Measurements from ENCODE around the gene MED6.

MED6 gene

GRCh38 chr14:70555890-70556289, 44.6 kb downstream of the MED6 start:
- TF ChIP-seq CTCF (IDR thresholded peaks at IDR 0.05; ENCODE audit: low read depth, low read length) (no peak), MYC (IDR thresholded peaks at IDR 0.05; ENCODE audit: low read depth, low read length) (no peak), POLR2A (IDR thresholded peaks at IDR 0.05; ENCODE audit: extremely low read depth, insufficient read length) (no peak), MAX (IDR thresholded peaks at IDR 0.05; ENCODE audit: low read depth, low read length) (no peak)
- DNase-seq (ENCODE audit: low read depth), result no peak
- no peak overlapping the region for H3K4me3 ChIP-seq (ENCODE audit: low read depth, low read length)

GRCh38 chr14:70538087-70538486, 62.4 kb downstream of the MED6 start:
- no peak overlapping the region for H3K4me3 ChIP-seq (ENCODE audit: low read depth, low read length)
- TF ChIP-seq CTCF (IDR thresholded peaks at IDR 0.05; ENCODE audit: low read depth, low read length) (no peak), MAX (IDR thresholded peaks at IDR 0.05; ENCODE audit: low read depth, low read length) (no peak), MYC (IDR thresholded peaks at IDR 0.05; ENCODE audit: low read depth, low read length) (no peak), POLR2A (IDR thresholded peaks at IDR 0.05; ENCODE audit: extremely low read depth, insufficient read length) (no peak)
- no peak for DNase-seq (ENCODE audit: low read depth)

- no peak for DNase-seq (ENCODE audit: low read depth)
- TF ChIP-seq POLR2A (IDR thresholded peaks at IDR 0.05; ENCODE audit: extremely low read depth, insufficient read length), result no peak
- no peak for TF ChIP-seq MAX (IDR thresholded peaks at IDR 0.05; ENCODE audit: low read depth, low read length)
- TF ChIP-seq MYC (IDR thresholded peaks at IDR 0.05; ENCODE audit: low read depth, low read length), result no peak
- TF ChIP-seq CTCF (IDR thresholded peaks at IDR 0.05; ENCODE audit: low read depth, low read length), result no peak
- H3K4me3 ChIP-seq (ENCODE audit: low read depth, low read length), result no peak overlapping the region
These were observed 63.6 kb downstream of the MED6 start for GRCh38 chr14:70536830-70537229.

- TF ChIP-seq CTCF (IDR thresholded peaks at IDR 0.05; ENCODE audit: low read depth, low read length) (no peak), MAX (IDR thresholded peaks at IDR 0.05; ENCODE audit: low read depth, low read length) (no peak), POLR2A (IDR thresholded peaks at IDR 0.05; ENCODE audit: extremely low read depth, insufficient read length) (no peak), MYC (IDR thresholded peaks at IDR 0.05; ENCODE audit: low read depth, low read length) (no peak)
- DNase-seq (ENCODE audit: low read depth), result no peak
- no peak within 1 kb of the TSS for H3K4me3 ChIP-seq (ENCODE audit: low read depth, low read length)
These were observed 65.6 kb downstream of the MED6 start, which contains the start of gene ADAM20 for GRCh38 chr14:70534904-70535303. ADAM20 (minus strand) TSS chr14:70535004; CDS start chr14:70524757, 10,247 bp downstream.

Data from NB4 (cell line).